22Rv1 (cell line): ENCODE data around the gene GAPDH.
"Not testable (repeated sequence)": the region's sequence is repeated elsewhere in the genome, so short reads cannot be mapped to it uniquely, and the experiment has no call there.

Source experiments
- CTCF ChIP-seq: fragments of 450-650 bp; IDR thresholded peaks from 2 replicates; pipeline ENCODE4 v1.5.1; 2017; ENCODE audit warnings: mild to moderate bottlenecking
- ZFX ChIP-seq: fragments of 450-650 bp; IDR thresholded peaks from 2 replicates; pipeline ENCODE4 v1.6.1; 2017; ENCODE audit warnings: antibody characterized with exemption, borderline replicate concordance

- not testable (repeated sequence) for TF ChIP-seq CTCF, ZFX
Observed at GRCh38 chr12:6497291-6497690, 37.0 kb upstream of the GAPDH start.
